ENCODE data around the gene GPN2.
A peak's percentile ranks its signal among the peaks of the same experiment; 100 is the strongest.
"Not testable (repeated sequence)": the region's sequence is repeated elsewhere in the genome, so short reads cannot be mapped to it uniquely, and the experiment has no call there.

GPN2 gene

DNA sequence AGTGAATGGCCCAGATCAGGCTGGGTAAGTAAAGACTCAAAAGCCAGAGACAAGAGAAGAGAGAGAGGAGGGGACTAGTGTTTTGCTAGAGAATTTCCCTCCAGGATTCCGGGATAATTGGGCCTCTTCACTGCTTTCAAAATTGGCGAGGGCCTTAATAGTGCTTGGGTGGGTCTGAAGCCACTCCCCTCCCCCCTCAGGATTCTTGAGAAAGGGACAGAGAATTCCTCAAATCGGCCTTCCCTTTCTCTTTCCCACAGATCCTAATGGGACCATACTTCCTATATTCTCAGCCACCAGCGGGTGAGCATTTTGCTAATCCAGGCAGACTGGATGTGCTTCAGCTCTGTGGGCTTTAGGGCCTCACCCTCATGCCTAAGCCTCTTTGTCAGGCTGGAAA, 15.2 kb downstream of the GPN2 start:
- TF ChIP-seq EZH2 (optimal IDR thresholded peaks at IDR 0.05; ENCODE audit: low read depth, low read length) (no peak), EZH2phosphoT487 (IDR thresholded peaks at IDR 0.05; ENCODE audit: low read length) (no peak)
- TF ChIP-seq, protein P1, sequence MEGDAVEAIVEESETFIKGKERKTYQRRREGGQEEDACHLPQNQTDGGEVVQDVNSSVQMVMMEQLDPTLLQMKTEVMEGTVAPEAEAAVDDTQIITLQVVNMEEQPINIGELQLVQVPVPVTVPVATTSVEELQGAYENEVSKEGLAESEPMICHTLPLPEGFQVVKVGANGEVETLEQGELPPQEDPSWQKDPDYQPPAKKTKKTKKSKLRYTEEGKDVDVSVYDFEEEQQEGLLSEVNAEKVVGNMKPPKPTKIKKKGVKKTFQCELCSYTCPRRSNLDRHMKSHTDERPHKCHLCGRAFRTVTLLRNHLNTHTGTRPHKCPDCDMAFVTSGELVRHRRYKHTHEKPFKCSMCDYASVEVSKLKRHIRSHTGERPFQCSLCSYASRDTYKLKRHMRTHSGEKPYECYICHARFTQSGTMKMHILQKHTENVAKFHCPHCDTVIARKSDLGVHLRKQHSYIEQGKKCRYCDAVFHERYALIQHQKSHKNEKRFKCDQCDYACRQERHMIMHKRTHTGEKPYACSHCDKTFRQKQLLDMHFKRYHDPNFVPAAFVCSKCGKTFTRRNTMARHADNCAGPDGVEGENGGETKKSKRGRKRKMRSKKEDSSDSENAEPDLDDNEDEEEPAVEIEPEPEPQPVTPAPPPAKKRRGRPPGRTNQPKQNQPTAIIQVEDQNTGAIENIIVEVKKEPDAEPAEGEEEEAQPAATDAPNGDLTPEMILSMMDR (IDR thresholded peaks at IDR 0.05; ENCODE audit: low read length): no peak
- H3K4me3 ChIP-seq (ENCODE audit: low read length): no peak overlapping the region
- H3K4me1 ChIP-seq (ENCODE audit: low read length): no peaks in the 10 kb centered on the region
- H3K9me2 ChIP-seq (replicated peaks; ENCODE audit: insufficient read depth, low read length): no peaks in the 10 kb centered on the region
- no peak for DNase-seq
- no peak overlapping the region for H2AFZ ChIP-seq (ENCODE audit: low read length)
- H3F3A ChIP-seq (ENCODE audit: insufficient read depth, low read length): peaks cover 4% of the 10 kb centered on the region
- H3K9me3 ChIP-seq (replicated peaks; ENCODE audit: insufficient read depth, low read length): no peaks in the 10 kb centered on the region
- no peaks in the 10 kb centered on the region for H4K20me1 ChIP-seq (ENCODE audit: insufficient read depth, low read length)
- no peak overlapping the region for H3K4me2 ChIP-seq (ENCODE audit: low read depth, low read length)
- no peaks in the 10 kb centered on the region for H3K36me3 ChIP-seq (replicated peaks; ENCODE audit: insufficient read depth, low read length)
- no peaks in the 10 kb centered on the region for H3K79me2 ChIP-seq (ENCODE audit: low read length)
- H3K9ac ChIP-seq (ENCODE audit: low read length): no peak overlapping the region
- no peak overlapping the region for H3K27ac ChIP-seq (ENCODE audit: low read length)
- no peaks in the 10 kb centered on the region for H3K27me3 ChIP-seq (replicated peaks; ENCODE audit: insufficient read depth, low read length)

DNA sequence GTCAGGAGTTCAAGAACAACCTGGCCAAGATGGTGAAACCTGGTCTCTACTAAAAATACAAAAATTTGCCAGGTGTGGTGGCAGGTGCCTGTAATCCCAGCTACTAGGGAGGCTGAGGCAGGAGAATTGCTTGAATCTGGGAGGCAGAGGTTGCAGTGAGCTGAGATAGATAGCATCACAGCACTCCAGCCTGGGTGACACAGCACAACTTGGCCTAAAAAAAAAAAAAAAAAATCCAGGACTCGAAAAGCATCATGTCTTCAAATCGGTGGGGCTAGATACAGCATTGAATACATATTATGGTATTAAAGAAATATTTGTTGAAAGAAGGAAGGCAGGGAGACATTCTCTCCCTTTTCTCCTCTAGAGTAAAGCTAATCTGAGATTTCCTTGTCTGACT, 17.0 kb downstream of the GPN2 start:
- not testable (repeated sequence) for H3K9me2 ChIP-seq (replicated peaks; ENCODE audit: insufficient read depth, low read length); H4K20me1 ChIP-seq (ENCODE audit: insufficient read depth, low read length); H3K27me3 ChIP-seq (replicated peaks; ENCODE audit: insufficient read depth, low read length); H3K9ac ChIP-seq (ENCODE audit: low read length); H3K4me1 ChIP-seq (ENCODE audit: low read length); H3K36me3 ChIP-seq (replicated peaks; ENCODE audit: insufficient read depth, low read length); H3K4me2 ChIP-seq (ENCODE audit: low read depth, low read length); H3K9me3 ChIP-seq (replicated peaks; ENCODE audit: insufficient read depth, low read length); H3K27ac ChIP-seq (ENCODE audit: low read length); DNase-seq; H2AFZ ChIP-seq (ENCODE audit: low read length); H3K79me2 ChIP-seq (ENCODE audit: low read length); H3F3A ChIP-seq (ENCODE audit: insufficient read depth, low read length); H3K4me3 ChIP-seq (ENCODE audit: low read length)

DNA sequence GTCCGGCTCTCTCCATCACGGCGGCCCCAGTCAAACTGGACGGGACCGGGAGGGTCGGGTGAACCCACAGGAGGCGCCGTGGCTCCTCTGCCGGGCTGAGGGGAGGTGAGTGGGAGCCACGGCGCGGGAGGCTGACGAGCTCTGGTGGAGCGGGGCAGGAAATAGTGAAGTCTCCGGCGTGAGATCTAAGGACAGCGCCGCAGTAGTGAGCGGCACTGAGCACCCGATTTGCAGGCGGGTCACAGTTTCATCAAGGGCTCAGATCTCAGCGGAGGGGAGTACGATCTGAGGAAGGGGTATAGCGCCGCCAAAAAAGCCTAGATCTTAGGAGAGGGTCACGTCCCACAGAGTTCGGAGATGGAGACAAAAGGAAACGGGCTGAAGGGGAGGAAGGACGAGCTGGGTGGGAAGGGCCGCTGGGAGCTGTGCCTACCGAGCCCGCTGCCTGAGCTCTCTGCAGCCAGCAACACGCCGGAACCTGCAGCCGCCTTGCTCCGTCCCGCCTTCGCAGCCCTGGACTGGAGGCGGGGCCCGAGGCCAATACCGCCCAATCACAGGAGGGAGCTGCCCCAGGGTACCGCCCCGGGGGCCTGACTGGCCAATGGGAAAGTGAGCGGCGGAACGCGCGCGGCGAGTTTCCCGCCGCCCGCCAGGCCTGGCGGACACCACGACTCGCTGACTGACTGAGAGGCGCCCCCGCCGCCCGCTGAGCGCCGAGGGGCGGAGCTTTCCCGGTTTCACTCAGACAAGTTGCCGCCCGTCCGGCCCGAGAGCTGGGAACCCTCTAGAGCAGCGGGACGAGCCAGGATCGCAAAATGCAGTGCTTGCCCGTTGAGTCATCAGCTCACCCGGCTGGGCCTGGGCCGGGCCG, 25.2 kb downstream of the GPN2 start:
- Histone ChIP-seq H3K9me2 (replicated peaks; ENCODE audit: insufficient read depth, low read length) (no peaks in the 10 kb centered on the region), H3K9me3 (replicated peaks; ENCODE audit: insufficient read depth, low read length) (no peaks in the 10 kb centered on the region), H3K4me1 (ENCODE audit: low read length) (peaks cover 19% of the 10 kb centered on the region), H3K9ac (ENCODE audit: low read length) (peak overlapping the region; percentile 95), H3K27me3 (replicated peaks; ENCODE audit: insufficient read depth, low read length) (no peaks in the 10 kb centered on the region), H2AFZ (ENCODE audit: low read length) (peak overlapping the region; percentile 69), H3F3A (ENCODE audit: insufficient read depth, low read length) (peaks cover 35% of the 10 kb centered on the region), H3K4me3 (ENCODE audit: low read length) (peak overlapping the region; percentile 88), H4K20me1 (ENCODE audit: insufficient read depth, low read length) (no peaks in the 10 kb centered on the region), H3K36me3 (replicated peaks; ENCODE audit: insufficient read depth, low read length) (no peaks in the 10 kb centered on the region), H3K27ac (ENCODE audit: low read length) (peak overlapping the region; percentile 96), H3K79me2 (ENCODE audit: low read length) (no peaks in the 10 kb centered on the region), H3K4me2 (ENCODE audit: low read depth, low read length) (peak overlapping the region; percentile 96)
- TF ChIP-seq, protein P1 (IDR thresholded peaks at IDR 0.05; ENCODE audit: low read length): peak; percentile 7; the same call in 1 of the 2 replicates
- no peak for TF ChIP-seq EZH2phosphoT487 (IDR thresholded peaks at IDR 0.05; ENCODE audit: low read length)
- DNase-seq: peak; percentile 97

DNA sequence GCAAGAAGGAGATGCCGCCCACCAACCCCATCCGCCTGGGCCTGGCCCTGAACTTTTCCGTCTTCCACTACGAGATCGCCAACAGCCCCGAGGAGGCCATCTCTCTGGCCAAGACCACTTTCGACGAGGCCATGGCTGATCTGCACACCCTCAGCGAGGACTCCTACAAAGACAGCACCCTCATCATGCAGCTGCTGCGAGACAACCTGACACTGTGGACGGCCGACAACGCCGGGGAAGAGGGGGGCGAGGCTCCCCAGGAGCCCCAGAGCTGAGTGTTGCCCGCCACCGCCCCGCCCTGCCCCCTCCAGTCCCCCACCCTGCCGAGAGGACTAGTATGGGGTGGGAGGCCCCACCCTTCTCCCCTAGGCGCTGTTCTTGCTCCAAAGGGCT, 26.4 kb downstream of the GPN2 start:
- Histone ChIP-seq H3K9me3 (replicated peaks; ENCODE audit: insufficient read depth, low read length) (no peaks in the 10 kb centered on the region), H3F3A (ENCODE audit: insufficient read depth, low read length) (peaks cover 36% of the 10 kb centered on the region), H3K4me3 (ENCODE audit: low read length) (peak overlapping the region; percentile 88), H3K9me2 (replicated peaks; ENCODE audit: insufficient read depth, low read length) (no peaks in the 10 kb centered on the region), H4K20me1 (ENCODE audit: insufficient read depth, low read length) (no peaks in the 10 kb centered on the region), H3K36me3 (replicated peaks; ENCODE audit: insufficient read depth, low read length) (no peaks in the 10 kb centered on the region), H3K79me2 (ENCODE audit: low read length) (no peaks in the 10 kb centered on the region), H3K9ac (ENCODE audit: low read length) (peak overlapping the region; percentile 88; the same call in 1 of the 2 replicates), H3K4me1 (ENCODE audit: low read length) (peaks cover 19% of the 10 kb centered on the region), H2AFZ (ENCODE audit: low read length) (peak overlapping the region; percentile 69; the same call in 1 of the 2 replicates), H3K27ac (ENCODE audit: low read length) (peak overlapping the region; percentile 96; the same call in 1 of the 2 replicates), H3K4me2 (ENCODE audit: low read depth, low read length) (peak overlapping the region; percentile 96), H3K27me3 (replicated peaks; ENCODE audit: insufficient read depth, low read length) (no peaks in the 10 kb centered on the region)
- DNase-seq: no peak
- TF ChIP-seq, protein P1 (IDR thresholded peaks at IDR 0.05; ENCODE audit: low read length): no peak
- TF ChIP-seq EZH2phosphoT487 (IDR thresholded peaks at IDR 0.05; ENCODE audit: low read length): no peak
- no peak for TF ChIP-seq EZH2 (optimal IDR thresholded peaks at IDR 0.05; ENCODE audit: low read depth, low read length)
